ENCODE results near the gene NPFFR1.

NPFFR1 gene

GRCh38 chr10:70212879-70213278 is 70.9 kb downstream of the NPFFR1 start:
- DNase-seq: no peak

- no peak for DNase-seq
Observed at GRCh38 chr10:70212277-70212676, 71.5 kb downstream of the NPFFR1 start.

GRCh38 chr10:70206762-70207161 is 77.0 kb downstream of the NPFFR1 start:
- DNase-seq: no peak

GRCh38 chr10:70201105-70201504 is 82.7 kb downstream of the NPFFR1 start:
- no peak for DNase-seq

GRCh38 chr10:70198696-70199466 is 84.9 kb downstream of the NPFFR1 start:
- no peak for DNase-seq
